Activated T-helper 17 cell treated with anti-CD3 and anti-CD28 coated beads, Interleukin-2, amount 50 U/mL, for 72 hours (primary cell): Measurements from ENCODE around the gene MRPL9. TPM values are rescaled to one million over a fixed set of nuclear protein-coding genes. Genes with fewer than 3 reads are reported as not detected.
A peak's percentile ranks its signal among the peaks of the same experiment; 100 is the strongest.
"Not testable (repeated sequence)": the region's sequence is repeated elsewhere in the genome, so short reads cannot be mapped to it uniquely, and the experiment has no call there.

ENCODE experiments used
- ATAC-seq: fragments of 150-1000 bp; cut with Tn5 transposase; replicated peaks from 2 replicates; pipeline ENCODE4 v1.10.0; 2021; ENCODE audit warnings: mild to moderate bottlenecking, moderate library complexity
- H3K27ac Mint-ChIP-seq: one replicate; pipeline ENCODE4 v1.8.0; 2022; ENCODE audit warnings: mixed read lengths
- H3K27me3 Mint-ChIP-seq: one replicate; pipeline ENCODE4 v1.8.0; 2022; ENCODE audit warnings: mixed read lengths
- H3K36me3 Mint-ChIP-seq: one replicate; pipeline ENCODE4 v1.8.0; 2022; ENCODE audit warnings: low read depth, mild to moderate bottlenecking, mixed read lengths
- H3K4me1 Mint-ChIP-seq: one replicate; pipeline ENCODE4 v1.8.0; 2022; ENCODE audit warnings: mixed read lengths
- H3K4me3 Mint-ChIP-seq: one replicate; pipeline ENCODE4 v1.8.0; 2022; ENCODE audit warnings: mild to moderate bottlenecking, mixed read lengths
- H3K9me3 Mint-ChIP-seq: one replicate; pipeline ENCODE4 v1.8.0; 2022; ENCODE audit warnings: mixed read lengths
- total RNA-seq, 2 donors: library from RNA; stranded (reverse); gene quantifications; one replicate each; pipeline ENCODE4 v1.2.3, GENCODE V29; 2022

The MRPL9 gene
- total RNA-seq, 2 donors from 2014 or later = 80.4 to 160 TPM

DNA sequence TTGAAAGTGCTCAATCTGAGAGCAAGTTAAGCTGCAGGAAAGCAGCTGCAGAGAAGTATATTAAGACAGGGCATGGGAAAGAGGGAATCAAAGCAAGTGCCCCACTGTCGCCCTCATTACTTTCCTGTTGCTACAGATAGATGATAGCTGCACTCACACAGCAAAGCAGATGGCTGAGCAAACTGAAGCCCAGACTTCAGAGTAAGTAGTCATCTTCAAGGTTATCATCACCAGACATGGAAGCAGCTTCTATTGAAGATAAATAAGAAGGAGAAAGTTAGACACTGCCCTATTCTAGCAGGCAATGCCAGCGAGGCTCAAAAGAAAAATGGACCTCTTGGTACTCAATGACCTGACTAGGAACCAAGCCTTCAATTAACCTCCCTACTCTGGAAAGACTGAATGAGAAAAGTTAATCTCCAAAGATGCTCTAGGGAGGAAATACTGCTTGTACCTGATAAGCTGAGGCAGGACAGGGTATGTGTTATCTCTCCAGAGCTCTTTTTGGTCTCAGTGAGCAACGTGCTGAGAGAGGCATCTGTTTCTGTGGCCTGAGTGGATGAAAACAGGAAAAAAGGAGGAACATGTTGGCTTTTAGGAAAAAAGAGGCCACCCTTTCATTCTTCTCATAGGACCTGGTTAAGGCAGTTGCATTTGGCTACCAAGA lies 11.1 kb upstream of the MRPL9 start:
- H3K9me3 Mint-ChIP-seq = no peaks in the 10 kb centered on the region

DNA sequence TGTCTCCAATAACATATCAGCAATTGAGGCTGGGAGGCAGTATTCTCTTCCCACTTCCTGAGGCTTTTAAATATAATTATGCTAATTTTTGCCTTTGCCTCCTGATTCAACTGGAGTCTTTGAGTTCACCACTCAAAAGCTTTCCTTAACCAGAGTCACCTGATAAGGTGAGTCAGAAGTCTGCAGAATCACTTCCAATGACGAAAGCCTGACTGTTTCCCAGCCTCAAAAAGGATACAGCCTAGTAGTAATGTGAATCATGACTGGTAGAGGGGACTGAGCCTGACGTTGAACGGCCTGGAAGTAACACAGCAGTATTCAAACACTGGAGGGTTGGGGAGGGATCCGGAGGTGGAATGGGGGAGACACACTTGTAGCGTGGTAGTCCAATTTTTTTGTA lies 10.4 kb upstream of the MRPL9 start:
- no peak overlapping the region for H3K27ac Mint-ChIP-seq
- H3K4me3 Mint-ChIP-seq = no peak overlapping the region
- H3K4me1 Mint-ChIP-seq = no peaks in the 10 kb centered on the region
- peak; percentile 84 for ATAC-seq
- no peaks in the 10 kb centered on the region for H3K9me3 Mint-ChIP-seq
- peaks cover 56% of the 10 kb centered on the region for H3K36me3 Mint-ChIP-seq
- no peaks in the 10 kb centered on the region for H3K27me3 Mint-ChIP-seq

More for the DNA sequence above, 11.1 kb upstream of the MRPL9 start:
- H3K4me1 Mint-ChIP-seq = no peaks in the 10 kb centered on the region
- no peak overlapping the region for H3K27ac Mint-ChIP-seq
- no peak for ATAC-seq
- peaks cover 63% of the 10 kb centered on the region for H3K36me3 Mint-ChIP-seq
- H3K27me3 Mint-ChIP-seq = no peaks in the 10 kb centered on the region
- H3K4me3 Mint-ChIP-seq = no peak overlapping the region

GRCh38 chr1:151769270-151769669 lies 6.0 kb upstream of the MRPL9 start:
- H3K9me3 Mint-ChIP-seq, H3K4me3 Mint-ChIP-seq, ATAC-seq, H3K27ac Mint-ChIP-seq, H3K4me1 Mint-ChIP-seq, H3K27me3 Mint-ChIP-seq: not testable (repeated sequence)
- peaks cover 16% of the 10 kb centered on the region for H3K36me3 Mint-ChIP-seq

- not testable (repeated sequence) for H3K9me3 Mint-ChIP-seq, H3K27me3 Mint-ChIP-seq, H3K4me3 Mint-ChIP-seq, ATAC-seq
- H3K4me1 Mint-ChIP-seq = peaks cover 15% of the 10 kb centered on the region
- H3K27ac Mint-ChIP-seq = peak overlapping the region; percentile 28
- peaks cover 12% of the 10 kb centered on the region for H3K36me3 Mint-ChIP-seq
Observed at GRCh38 chr1:151768351-151769066, 5.2 kb upstream of the MRPL9 start.

- Mint-ChIP-seq H3K9me3 (no peaks in the 10 kb centered on the region), H3K27ac (peak overlapping the region; percentile 99), H3K4me3 (peak overlapping the region; percentile 99), H3K27me3 (no peaks in the 10 kb centered on the region), H3K36me3 (peaks cover 48% of the 10 kb centered on the region), H3K4me1 (peaks cover 25% of the 10 kb centered on the region)
- no peak for ATAC-seq
Observed at GRCh38 chr1:151763990-151764389, 694 bp upstream of the MRPL9 start.

DNA sequence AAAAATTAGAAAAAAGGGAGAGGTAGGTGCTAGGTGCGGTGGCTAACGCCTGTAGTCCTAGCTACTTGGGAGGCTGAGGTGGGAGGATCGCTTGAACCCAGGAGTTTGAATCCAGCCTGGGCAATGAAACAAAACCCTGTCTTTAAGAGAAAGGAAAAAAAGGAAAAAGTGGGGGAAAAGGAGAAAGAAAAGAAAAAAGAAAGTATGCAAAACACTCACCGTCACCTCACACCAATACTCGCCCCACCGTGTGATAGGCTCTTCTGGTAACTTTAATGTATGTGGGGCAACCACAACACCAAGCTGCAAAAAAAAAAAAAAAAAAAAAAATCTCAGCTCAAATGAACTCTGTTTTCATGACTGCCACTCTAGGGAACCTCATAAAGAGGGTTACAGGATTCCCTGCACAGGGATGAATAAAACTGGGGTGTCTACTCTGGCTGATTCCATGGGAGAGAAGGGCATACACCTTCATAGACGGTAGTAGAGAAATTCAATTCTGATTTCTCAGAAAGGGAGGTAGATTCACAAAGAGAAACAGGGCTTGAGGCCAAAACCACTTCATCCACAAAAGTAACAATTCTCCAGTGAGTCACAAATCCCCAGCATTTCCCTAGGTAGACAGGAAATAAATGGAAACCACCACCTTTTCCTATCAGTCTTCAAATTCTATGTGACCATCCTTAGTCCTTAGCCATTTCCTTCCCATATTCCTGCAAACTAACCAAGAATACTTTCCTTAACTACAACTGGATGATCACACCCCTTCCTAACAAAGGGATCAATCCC lies 2.5 kb downstream of the MRPL9 start:
- peaks cover 32% of the 10 kb centered on the region for H3K4me1 Mint-ChIP-seq
- peak overlapping the region; percentile 54 for H3K27ac Mint-ChIP-seq
- H3K4me3 Mint-ChIP-seq = peak overlapping the region; percentile 6
- peaks cover 69% of the 10 kb centered on the region for H3K36me3 Mint-ChIP-seq
- no peaks in the 10 kb centered on the region for H3K27me3 Mint-ChIP-seq
- no peak for ATAC-seq
- H3K9me3 Mint-ChIP-seq = no peaks in the 10 kb centered on the region

DNA sequence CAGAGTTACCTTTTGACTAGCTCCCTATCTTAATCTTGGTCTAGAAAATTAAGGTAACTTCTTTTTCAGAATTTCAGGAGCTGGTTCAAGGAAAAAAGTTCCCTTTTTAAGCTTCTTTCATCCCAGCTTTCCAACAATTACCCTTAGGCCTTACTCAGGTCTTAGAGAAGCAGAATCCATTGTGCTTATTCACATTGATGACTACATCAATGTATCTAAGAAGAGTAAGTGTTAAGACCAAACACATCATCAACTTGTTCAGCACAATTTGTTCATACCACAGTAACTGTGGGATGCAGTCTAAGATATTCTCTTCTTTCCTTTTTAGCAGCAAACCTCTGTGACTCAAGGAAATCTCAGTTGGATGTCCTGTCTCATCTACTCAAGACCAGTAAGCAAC lies 4.1 kb downstream of the MRPL9 start:
- peak overlapping the region; percentile 12 for H3K27ac Mint-ChIP-seq
- H3K36me3 Mint-ChIP-seq = peaks cover 69% of the 10 kb centered on the region

DNA sequence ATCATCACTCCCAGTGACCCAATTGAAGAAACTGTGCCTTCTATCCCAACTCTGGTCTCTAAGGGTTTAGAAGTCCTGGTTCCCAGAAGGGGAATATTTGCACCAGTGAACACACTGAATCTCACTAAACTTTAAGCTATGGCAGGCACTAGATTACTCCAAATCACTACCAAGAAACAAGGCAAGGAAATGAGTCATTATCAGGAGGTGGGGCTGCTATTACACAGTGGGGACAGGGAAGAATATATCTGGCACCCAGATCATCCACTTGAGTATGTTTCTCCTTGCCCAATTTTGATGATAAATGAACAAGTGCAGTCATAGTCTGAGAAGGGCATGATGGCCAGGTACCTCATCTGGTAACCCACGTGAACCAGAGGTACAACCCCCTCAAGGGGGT lies 7.0 kb downstream of the MRPL9 start:
- H3K4me1 Mint-ChIP-seq = peaks cover 12% of the 10 kb centered on the region
- peaks cover 3% of the 10 kb centered on the region for H3K27me3 Mint-ChIP-seq
- H3K9me3 Mint-ChIP-seq = no peaks in the 10 kb centered on the region
- peak overlapping the region; percentile 47 for H3K27ac Mint-ChIP-seq
- peaks cover 44% of the 10 kb centered on the region for H3K36me3 Mint-ChIP-seq
- no peak overlapping the region for H3K4me3 Mint-ChIP-seq
- peak; percentile 78 for ATAC-seq

More for the DNA sequence above, 4.1 kb downstream of the MRPL9 start:
- no peaks in the 10 kb centered on the region for H3K9me3 Mint-ChIP-seq
- H3K4me3 Mint-ChIP-seq = no peak overlapping the region
- ATAC-seq = no peak
- no peaks in the 10 kb centered on the region for H3K27me3 Mint-ChIP-seq
- H3K4me1 Mint-ChIP-seq = peaks cover 24% of the 10 kb centered on the region

- Mint-ChIP-seq H3K4me1 (no peaks in the 10 kb centered on the region), H3K27ac (no peak overlapping the region), H3K36me3 (no peaks in the 10 kb centered on the region), H3K9me3 (no peaks in the 10 kb centered on the region), H3K4me3 (no peak overlapping the region), H3K27me3 (no peaks in the 10 kb centered on the region)
- no peak for ATAC-seq
Observed at GRCh38 chr1:151741516-151741915, 21.8 kb downstream of the MRPL9 start.

DNA sequence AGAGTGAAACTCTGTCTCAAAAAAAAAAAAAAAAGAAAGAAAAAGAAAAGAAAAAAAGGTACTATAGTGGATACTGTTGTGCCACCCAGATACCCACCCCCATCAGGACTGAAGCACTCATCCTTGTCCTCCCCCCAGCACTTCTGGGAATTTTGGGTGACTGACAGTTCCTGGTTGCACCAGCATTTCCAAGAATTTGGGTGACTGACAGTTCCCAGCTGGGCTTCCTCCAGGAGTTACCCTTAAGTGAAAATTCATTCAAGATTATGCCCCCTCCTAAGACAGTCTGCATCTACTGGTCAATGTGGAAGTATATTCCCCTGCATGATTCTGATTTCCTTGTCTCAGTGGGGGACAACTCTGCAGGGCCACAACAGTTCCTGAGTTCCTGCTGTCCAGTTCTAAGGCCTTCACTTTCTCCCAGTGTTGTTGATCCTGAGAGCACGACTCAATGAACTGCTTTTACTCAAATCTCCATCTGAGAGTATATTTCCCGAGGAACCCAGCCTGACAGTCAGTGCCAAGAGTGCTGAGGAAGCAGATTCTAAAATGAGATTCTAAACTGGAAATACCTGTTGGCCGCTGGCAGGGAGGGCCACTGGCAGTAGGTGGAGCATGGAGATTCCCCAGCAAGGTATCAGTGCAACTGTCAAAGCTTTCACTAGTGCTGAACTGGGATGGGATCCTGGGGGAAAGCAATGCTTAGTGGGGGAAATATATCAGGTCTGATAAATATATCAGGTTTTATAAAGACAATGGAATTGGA lies 23.5 kb downstream of the MRPL9 start:
- H3K36me3 Mint-ChIP-seq = no peaks in the 10 kb centered on the region
- ATAC-seq = no peak
- no peaks in the 10 kb centered on the region for H3K4me1 Mint-ChIP-seq
- no peaks in the 10 kb centered on the region for H3K27me3 Mint-ChIP-seq
- no peak overlapping the region for H3K27ac Mint-ChIP-seq
- H3K4me3 Mint-ChIP-seq = no peak overlapping the region
- H3K9me3 Mint-ChIP-seq = no peaks in the 10 kb centered on the region

DNA sequence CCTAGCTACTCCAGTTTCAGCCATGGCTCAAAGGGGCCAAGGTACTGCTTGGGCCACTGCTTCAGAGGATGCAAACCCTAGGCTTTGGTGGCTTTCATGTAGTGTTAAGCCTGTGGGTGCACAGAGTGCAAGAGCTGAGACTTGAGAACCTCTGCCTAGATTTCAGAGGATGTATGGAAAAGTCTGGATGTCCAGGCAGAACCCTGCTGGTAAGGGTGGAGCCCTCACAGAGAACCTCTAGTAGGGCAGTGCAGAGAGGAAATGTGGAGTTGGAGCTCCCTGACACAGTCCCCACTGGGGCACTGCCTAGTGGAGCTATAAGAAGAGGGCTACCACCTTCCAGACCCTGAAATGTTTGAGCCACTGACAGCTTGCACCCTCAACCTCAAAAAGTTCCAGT lies 25.8 kb downstream of the MRPL9 start:
- no peak overlapping the region for H3K27ac Mint-ChIP-seq
- no peaks in the 10 kb centered on the region for H3K9me3 Mint-ChIP-seq
- no peak overlapping the region for H3K4me3 Mint-ChIP-seq
- no peaks in the 10 kb centered on the region for H3K4me1 Mint-ChIP-seq
- H3K36me3 Mint-ChIP-seq = no peaks in the 10 kb centered on the region
- H3K27me3 Mint-ChIP-seq = peaks cover 2% of the 10 kb centered on the region
- no peak for ATAC-seq

DNA sequence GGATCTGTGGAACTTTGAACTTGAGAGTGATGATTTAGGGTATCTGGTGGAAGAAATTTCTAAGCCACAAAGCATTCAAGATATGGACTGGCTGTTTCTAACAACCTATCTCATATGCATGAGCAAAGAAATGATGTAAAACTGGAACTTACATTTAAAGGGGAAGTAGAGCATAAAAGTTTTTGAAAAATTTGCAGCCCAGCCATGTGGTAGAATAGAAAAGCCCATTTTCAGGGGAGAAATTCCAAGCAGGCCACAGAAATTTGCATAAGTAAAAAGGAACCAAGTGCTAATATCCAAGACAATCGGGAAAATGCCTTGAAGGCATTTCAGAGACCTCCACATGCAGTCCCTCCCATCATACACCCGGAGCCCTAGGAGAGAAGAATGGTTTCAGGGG lies 26.3 kb downstream of the MRPL9 start:
- no peaks in the 10 kb centered on the region for H3K4me1 Mint-ChIP-seq
- no peaks in the 10 kb centered on the region for H3K9me3 Mint-ChIP-seq
- H3K4me3 Mint-ChIP-seq = no peak overlapping the region
- ATAC-seq = no peak
- H3K27me3 Mint-ChIP-seq = peaks cover 4% of the 10 kb centered on the region
- no peak overlapping the region for H3K27ac Mint-ChIP-seq
- H3K36me3 Mint-ChIP-seq = no peaks in the 10 kb centered on the region

DNA sequence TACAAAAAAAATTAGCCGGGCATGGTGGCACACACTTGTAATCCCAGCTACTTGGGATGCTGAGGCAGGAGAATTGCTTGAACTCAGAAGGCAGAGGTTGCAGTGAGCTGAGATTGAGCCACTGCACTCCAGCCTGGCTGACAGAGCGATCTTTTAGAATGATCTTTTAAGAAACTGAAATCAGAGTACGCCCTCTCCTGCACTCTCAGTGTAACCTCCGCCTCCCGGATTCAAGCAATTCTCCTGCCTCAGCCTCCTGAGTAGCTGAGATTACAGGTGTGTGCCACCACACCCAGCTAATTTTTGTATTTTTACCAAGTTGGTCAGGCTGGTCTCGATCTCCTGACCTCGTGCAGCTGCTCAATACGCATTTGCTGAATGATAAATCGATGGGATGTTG lies 29.3 kb downstream of the MRPL9 start:
- not testable (repeated sequence) for H3K4me1 Mint-ChIP-seq, H3K9me3 Mint-ChIP-seq, H3K36me3 Mint-ChIP-seq, H3K27ac Mint-ChIP-seq, ATAC-seq, H3K4me3 Mint-ChIP-seq
- H3K27me3 Mint-ChIP-seq = peaks cover 14% of the 10 kb centered on the region

DNA sequence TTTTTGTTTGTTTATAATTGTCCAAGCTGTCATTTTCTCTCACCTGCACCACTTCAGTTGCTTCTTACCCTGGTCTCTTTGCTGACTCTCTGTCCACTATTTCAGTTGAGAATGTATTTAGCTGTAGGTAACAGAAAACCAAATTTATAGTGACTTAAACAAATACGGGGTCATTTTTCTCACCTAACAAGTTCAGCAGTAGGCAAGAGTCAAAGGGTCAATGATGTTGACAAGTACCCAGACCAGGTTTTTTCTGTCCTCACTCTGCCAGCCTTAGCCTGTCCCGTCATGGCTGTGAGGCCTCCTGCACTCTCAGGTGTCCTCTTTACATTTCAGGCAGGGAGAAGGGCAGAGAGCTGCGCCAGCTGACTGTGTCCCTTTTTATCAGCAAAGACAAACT lies 30.2 kb downstream of the MRPL9 start:
- H3K36me3 Mint-ChIP-seq = no peaks in the 10 kb centered on the region
- H3K27me3 Mint-ChIP-seq = peaks cover 18% of the 10 kb centered on the region
- no peaks in the 10 kb centered on the region for H3K9me3 Mint-ChIP-seq
- H3K4me1 Mint-ChIP-seq = no peaks in the 10 kb centered on the region
- H3K27ac Mint-ChIP-seq = no peak overlapping the region
- no peak overlapping the region for H3K4me3 Mint-ChIP-seq
- ATAC-seq = no peak
